HG03432 (cell line): Measurements from ENCODE around the gene AP5M1.
"Not testable (repeated sequence)": the region's sequence is repeated elsewhere in the genome, so short reads cannot be mapped to it uniquely, and the experiment has no call there.

Source experiments
- ATAC-seq: cut with Tn5 transposase; IDR thresholded peaks from one replicate; pipeline ENCODE4 v1.9.1; 2021; ENCODE audit warnings: mild to moderate bottlenecking, moderate library complexity; ENCODE audit not compliant: unreplicated experiment

Gene AP5M1, protein sequence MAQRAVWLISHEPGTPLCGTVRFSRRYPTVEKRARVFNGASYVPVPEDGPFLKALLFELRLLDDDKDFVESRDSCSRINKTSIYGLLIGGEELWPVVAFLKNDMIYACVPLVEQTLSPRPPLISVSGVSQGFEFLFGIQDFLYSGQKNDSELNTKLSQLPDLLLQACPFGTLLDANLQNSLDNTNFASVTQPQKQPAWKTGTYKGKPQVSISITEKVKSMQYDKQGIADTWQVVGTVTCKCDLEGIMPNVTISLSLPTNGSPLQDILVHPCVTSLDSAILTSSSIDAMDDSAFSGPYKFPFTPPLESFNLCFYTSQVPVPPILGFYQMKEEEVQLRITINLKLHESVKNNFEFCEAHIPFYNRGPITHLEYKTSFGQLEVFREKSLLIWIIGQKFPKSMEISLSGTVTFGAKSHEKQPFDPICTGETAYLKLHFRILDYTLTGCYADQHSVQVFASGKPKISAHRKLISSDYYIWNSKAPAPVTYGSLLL

DNA sequence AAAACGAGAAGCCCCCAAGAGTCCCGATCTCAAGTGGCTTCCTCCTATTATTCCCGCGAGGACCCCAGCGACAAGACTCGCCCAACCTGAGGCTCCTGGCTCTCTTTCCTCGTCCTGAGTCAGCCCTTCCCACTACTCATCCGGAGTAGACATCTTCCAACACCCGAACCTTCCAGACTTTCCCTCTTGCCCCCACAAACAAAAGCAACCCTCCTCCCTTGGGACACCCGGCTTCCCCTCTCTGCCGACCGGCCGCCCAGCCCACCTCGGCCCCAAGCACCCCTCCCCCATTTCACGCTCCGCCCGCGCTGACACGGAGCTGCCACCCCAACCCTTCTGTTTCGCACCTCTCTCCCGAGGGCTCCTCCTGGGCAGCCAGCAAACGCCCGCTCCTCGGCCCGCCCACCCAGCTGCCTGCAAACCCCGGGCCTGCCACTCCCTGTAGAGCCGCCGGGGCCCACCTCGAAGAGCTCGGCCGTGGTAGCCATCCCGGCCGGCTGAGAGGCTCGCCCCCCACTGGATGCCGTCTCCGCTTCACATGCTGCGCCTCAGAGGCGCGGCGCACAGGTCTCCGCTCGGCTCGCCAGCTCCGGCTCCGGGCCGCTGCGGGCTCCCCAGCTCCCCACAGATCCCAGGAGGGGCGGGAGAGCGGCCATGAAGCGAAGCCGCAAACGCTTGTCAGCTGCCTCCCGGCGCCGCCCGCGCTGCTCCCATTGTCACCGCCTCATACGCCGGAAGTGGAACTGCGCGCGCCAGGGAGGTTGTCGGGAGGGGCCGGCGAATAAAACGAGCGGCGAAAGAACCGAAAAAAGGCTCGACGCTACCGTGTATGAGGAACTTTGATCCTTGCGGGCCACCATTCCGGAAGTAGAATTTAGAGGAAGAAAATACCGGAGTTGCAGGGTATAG is at the start of gene AP5M1, which contains the start of gene EXOC5:
Gene AP5M1 (plus strand): TSS at position 811 of the 909 bp plus-strand sequence. CDS start 344 bp downstream, outside the sequence.
Gene EXOC5 (minus strand): TSS at position 745 of the 909 bp plus-strand sequence. CDS start 257 bp downstream, at position 488.
- ATAC-seq = peak; percentile 92

DNA sequence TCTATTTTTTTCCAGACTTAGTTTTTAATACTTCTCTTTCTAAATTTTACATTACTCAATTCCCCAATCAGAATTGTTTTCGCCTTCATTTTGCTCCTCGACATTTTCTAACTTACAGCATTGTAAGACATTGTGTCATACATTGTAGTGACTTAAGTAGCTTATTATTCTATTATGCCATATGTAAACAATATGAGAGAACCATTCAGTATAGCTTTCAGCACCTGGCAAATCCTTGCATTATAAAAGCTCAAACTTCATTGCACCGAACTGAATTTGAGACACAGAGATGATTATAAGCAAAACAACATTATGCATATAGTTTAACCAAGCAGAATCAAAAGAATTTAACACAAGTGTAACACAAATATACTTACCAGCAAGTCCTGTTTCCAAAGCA is 46.8 kb upstream of the AP5M1 start:
- ATAC-seq = no peak

DNA sequence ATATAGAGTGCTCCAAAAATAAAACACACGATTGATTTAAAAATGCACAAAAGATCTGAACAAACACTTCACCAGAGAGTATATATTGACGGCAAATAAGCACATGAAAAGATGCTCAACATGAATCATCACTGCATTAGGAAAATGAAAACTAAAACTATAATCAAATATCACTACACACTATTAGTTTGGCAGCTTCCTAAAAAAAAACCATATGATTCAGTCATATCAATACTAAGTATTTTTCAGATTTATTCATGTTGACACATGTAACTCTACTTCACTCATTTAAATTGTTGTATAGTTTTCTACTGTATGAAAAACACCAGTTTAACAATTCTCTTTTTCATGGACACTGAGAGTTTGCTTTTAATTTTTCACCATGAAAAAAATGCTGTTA is 41.7 kb upstream of the AP5M1 start:
- ATAC-seq = peak; percentile 50

DNA sequence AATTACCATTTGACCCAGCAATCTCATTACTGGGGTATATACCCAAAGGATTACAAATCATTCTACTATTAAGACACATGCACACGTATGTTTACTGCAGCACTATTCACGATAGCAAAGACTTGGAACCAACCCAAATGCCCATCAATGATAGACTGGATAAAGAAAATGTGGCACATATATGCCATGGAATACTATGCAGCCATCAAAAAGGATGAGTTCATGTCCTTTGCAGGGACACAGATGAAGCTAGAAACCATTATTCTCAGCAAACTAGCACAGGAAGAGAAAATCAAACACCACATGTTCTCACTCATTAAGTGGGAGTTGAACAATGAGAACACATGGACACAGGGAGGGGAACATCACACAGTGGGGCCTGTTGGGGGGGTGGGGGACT is 40.5 kb upstream of the AP5M1 start:
- ATAC-seq = not testable (repeated sequence)

DNA sequence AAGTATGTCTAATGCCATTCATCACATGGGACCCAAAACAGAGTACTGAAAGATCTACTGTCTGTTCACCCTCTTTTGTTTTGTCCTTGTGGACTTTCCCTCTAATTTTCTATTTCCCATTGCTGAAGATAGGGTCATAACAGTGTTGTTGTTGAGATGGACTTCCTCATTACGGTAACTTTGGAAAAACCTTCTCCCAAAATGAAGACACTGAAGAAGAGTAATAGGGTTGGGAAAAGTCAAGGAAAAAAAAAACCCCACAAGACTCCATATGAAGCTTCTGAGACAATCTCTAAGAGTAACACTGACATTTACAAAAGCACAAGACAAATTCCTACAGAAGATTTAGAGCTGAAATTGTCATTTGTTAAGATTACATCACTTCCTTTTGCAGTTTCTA is 36.8 kb upstream of the AP5M1 start:
- no peak for ATAC-seq

DNA sequence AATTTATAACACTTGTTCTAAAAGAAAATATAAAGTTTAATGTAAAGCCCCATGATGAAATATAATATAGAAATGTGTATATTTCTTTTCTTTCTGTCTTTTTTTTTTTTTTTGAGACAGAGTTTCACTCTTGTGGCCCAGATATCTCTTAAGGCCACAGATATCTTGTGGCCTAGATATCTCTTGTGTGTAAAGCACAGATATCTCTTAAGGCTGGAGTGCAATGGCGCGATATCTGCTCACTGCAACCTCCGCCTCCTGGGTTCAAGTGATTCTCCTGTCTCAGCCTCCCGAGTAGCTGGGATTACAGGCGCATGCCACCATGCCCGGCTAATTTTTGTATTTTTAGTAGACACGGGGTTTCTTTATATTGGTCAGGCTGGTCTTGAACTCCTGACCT is 28.7 kb upstream of the AP5M1 start:
- not testable (repeated sequence) for ATAC-seq

DNA sequence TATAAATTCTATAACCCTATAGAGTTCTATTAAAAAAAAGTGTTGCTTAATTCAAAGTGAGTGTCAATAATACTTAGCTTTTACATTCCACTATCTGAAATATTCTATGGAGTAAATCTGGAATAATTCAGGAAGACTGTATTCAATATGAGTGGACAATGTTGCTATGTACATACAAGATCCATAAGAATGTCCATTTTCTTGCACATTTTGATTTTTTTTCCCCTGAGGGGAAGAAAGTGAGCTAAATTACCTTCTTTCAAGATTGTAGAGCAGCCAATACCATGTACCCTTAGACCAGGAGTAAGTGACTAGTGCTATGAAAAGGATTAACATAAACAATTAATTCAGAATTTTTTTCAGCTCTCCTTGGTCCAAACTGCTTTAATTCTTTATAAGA is 25.5 kb upstream of the AP5M1 start:
- no peak for ATAC-seq

DNA sequence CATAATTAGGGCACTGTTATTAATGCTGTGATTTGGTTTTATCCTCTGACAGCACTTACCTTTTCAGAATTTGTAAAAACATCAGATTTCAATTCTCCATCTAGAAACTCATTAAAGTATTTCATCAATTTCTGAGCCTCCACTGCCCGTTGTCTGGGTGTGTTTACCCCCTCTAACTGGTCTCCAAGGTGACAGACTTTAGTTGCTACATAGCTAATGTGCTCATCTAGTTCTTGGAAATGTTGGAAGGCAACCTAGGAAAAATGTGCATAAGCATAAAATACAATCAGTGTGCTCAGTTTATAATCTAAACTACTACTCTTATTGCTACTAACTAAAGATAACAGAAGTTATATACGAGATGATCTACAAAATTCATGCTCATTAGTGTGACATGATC is 24.7 kb upstream of the AP5M1 start:
- no peak for ATAC-seq

DNA sequence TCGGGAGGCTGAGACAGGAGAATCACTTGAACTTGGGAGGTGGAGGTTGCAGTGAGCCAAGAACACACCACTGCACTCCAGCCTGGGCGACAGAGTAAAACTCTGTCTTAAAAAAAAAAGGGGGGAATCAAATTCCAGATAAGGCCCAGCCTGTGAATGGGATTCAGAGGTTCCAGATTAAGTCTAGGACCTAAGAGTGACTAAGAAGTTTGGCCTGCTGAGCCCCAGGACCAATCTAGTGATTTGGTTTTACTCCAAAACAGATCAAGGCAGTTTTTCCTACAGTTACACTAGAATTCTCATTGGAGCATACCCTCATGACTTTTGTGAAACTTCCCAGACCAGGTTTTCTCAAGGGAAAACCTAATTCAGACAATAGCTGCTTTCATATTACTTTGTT is 22.8 kb upstream of the AP5M1 start:
- ATAC-seq = no peak

DNA sequence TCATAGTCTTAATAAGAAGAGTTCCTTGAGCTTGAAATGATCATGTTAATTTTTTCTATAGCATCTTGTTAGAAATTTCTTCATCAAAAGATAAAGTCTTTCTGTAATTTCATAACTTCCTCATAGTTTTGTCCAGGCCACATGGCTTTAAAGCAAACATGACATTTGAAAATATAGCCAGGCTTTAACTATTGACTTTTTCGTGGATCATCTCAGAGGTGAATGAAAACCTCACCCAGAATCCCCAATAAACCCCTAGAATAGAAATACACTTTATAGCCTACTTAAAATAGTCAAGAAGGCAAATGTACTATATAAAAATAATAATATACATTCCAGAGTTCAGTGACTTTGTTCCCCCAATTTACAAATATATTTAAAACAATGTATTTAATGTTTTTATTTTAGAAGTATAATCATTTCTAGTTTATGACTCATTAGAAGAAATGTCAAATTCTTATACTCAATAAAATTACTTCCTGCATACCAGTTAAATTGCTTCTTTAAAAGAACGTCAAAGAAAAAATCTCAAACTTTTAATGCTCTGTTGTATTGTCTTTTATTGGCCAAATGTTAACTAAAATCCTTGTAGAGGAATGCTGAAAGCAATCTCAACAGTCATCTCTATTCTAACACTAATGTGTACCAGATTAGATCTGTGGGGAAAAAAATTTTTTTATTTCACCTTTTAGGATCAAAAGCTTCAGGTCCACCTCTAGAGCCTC is 21.7 kb upstream of the AP5M1 start:
- no peak for ATAC-seq

DNA sequence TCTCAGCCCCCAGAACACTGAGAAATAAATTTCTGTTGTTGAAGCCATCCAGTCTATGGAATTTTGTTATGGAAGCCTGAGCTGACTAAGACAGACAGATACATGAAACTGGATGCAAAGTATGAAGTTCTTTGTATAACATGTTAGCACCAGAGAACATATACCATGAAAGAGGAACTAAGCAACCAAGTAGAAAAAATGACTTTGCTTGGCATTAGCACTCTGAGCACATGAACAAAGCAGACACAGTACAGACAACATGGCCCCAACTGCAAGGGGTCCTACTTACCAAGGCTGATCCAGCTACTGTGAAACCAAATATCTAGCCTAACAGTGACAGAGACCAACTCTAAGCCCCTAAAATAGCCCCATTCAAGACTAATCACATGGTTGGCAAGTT is 13.9 kb upstream of the AP5M1 start:
- ATAC-seq = peak; percentile 76

DNA sequence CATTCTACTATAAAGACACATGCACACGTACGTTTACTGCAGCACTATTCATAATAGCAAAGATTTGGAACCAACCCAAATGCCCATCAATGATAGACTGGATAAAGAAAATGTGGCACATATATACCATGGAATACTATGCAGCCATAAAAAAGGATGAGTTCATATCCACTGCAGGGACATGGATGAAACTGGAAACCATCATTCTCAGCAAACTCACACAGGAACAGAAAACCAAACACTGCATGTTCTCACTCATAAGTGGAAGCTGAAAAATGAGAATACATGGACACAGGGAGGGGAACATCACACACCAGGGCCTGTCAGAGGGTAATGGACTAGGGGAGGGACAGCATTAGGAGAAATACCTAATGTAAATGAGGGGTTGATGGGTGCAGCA is 10.6 kb upstream of the AP5M1 start:
- not testable (repeated sequence) for ATAC-seq

DNA sequence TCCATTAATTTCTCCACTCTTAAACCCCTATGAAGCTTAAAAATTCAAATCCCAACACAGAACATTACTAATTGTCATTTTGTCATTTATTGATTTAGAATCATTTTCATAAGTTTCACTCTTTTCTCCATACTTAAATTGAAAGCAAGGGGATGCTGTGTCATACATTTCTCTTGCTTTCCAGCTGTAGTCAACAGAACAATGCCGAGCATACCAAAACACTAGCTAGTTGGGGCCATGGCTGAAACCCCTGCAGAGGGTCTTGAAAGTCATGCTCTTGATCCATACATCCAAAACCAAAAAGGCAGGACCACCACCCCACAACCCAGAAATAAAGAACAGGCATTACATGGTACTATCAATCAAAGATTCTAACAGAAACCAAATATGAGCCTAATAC is 9.1 kb upstream of the AP5M1 start:
- no peak for ATAC-seq

DNA sequence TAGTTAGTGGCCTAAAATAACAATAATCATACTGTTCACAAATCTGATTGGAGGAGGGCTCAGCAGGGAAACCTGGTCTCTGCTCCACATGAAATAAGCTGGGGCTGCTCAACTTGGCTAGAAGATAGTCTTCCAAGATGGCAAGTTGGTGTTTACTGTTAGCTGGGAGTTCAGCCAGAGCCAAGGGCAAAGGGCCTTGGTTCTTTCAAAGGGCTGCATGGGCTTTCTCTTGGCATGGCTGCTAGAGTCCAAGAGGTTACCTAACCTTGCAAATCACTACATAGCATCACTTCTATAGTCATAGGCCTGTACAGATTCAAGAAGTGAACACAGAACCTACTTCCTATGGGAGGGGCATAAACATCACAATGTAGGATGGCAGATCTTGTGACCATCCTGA is 7.2 kb upstream of the AP5M1 start:
- ATAC-seq = no peak

DNA sequence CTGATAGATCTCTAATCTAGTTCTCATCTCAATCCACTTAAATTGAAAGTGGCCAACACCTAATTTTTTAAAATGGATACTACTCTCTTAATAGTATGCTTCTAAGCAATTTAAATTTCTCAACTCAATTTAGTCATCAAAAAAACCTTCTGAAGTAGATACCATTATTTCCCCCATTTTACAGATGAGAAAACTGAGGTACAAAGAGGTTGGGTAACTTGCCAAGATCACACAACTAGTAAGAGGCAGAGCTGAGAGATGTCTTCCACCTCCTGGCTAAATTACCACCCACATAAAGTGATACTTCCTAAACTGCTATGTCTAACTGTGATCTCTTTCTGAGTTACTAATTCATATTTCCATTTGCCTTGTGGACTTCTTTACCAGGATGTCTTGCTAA is 6.7 kb upstream of the AP5M1 start:
- no peak for ATAC-seq

DNA sequence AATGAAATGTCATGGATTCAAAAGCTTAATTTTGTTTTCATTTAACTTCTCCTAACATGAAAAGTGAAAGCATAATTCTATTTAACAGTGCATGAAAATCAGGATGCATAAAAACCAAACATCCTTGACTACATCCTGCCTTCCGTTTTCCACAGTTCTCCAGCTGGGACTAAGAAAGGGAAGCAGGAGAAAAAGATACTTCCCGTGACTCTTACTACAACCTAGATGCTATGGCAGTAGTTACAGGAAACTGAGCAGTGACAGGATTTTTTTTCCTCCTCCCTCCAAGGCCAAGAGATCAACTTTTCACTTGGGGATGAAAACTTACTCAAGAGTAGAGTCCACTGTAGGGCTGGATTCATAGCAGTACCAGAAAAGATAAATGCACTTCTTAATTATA is 2.7 kb upstream of the AP5M1 start:
- ATAC-seq = no peak

DNA sequence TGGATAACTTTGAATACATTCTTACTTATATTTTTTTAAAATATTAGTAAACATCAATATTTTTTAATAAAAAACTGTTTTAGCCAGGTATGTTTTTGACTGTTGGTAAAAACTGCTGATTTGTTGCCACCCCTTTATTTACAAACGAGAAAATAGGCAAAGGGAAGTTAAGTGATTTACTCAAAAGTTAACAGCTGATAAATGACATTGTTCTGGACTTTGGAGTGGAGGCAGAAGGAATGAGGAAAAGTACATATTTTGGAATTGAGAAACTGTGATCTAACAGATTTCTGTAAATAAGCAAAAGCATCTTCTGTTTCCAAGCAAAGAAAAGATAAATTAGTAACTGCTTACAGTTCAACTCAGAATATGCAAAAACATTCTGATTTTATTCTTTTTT is 4.5 kb downstream of the AP5M1 start:
- ATAC-seq = no peak

DNA sequence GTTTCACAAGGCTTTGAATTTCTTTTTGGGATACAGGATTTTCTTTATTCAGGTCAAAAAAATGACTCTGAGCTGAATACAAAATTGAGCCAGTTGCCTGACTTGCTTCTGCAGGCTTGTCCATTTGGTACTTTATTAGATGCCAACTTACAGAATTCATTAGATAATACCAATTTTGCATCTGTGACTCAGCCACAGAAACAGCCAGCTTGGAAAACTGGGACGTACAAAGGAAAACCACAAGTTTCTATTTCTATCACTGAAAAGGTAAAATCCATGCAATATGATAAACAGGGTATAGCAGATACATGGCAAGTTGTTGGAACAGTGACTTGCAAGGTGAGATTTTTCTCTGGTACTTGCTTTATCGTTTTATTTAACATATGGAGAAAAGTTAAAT is 5.8 kb downstream of the AP5M1 start:
- ATAC-seq = no peak

DNA sequence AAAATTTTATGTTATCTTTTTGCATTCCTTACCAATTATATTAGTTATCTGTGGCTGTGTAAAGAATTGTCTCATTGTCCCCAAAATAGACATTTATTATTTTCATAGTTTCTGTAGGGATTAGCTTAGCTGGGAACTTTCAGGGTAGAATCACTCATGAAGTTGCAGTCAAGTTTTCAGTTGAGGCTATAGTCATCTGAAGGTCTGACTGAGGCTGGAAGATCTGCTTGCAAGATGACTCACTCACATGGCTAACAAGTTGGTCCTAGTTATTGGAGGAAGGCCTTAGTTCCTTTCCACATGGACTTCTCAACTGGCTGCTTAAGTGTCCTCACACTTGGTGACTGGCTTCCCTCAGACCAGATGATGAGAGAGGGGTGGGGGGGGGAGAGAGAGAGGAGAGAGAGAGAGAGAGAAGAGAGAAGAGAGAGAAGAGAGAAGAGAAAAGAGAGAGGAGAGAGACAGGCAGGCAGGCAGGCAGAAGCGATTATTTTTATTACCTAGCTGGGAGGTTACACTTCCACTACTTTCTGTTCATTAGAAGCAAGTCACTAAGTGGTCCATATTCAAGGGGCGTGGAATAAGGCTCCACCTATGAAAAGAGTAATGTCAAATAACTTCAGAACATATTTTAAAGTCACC is 6.4 kb downstream of the AP5M1 start:
- no peak for ATAC-seq

DNA sequence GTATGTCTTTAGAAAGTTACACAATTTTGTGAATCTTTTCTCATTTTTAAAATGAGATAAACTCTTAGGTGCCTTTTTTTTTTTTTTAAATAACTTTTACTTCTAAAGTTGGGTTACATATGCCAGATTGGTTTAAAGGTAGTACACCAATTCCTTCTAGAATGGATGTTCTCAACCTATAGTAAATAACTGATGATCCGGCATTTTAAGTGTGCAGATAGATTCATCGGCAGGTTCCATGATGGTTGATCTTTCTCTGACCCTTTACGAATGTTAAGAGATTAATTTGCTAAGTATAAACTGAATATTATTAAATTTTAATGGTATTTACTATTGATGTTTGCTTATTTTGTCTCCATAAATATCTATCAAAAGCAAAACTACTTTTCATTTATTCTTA is 8.3 kb downstream of the AP5M1 start:
- ATAC-seq = no peak

DNA sequence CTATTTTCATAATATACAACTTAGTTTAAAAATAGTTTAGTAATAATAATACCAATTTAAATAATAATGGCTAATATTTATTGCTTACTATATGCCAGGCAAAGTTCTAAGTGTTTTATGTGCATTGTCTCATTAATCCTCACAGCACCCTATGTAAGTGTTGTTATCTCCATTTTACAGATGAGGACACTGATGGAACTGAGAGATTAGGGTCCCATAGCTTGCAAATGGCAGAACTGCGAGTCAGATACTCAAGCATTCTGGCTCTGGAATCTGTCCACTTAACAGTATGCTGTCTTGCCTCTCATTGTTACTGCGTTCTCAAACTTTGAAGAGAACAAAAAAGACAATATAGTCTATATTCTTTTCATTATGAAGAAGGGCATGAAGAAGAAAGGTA is 19.0 kb downstream of the AP5M1 start:
- no peak for ATAC-seq
